Measurements from ENCODE around the gene RNF111. TPM values are rescaled to one million over a fixed set of nuclear protein-coding genes. Genes with fewer than 3 reads are reported as not detected.
"Not testable (repeated sequence)": the region's sequence is repeated elsewhere in the genome, so short reads cannot be mapped to it uniquely, and the experiment has no call there.

Gene RNF111
- total RNA-seq, 4 donors from 2014 or later = 16.1 to 93.1 (median 25.3) TPM

DNA sequence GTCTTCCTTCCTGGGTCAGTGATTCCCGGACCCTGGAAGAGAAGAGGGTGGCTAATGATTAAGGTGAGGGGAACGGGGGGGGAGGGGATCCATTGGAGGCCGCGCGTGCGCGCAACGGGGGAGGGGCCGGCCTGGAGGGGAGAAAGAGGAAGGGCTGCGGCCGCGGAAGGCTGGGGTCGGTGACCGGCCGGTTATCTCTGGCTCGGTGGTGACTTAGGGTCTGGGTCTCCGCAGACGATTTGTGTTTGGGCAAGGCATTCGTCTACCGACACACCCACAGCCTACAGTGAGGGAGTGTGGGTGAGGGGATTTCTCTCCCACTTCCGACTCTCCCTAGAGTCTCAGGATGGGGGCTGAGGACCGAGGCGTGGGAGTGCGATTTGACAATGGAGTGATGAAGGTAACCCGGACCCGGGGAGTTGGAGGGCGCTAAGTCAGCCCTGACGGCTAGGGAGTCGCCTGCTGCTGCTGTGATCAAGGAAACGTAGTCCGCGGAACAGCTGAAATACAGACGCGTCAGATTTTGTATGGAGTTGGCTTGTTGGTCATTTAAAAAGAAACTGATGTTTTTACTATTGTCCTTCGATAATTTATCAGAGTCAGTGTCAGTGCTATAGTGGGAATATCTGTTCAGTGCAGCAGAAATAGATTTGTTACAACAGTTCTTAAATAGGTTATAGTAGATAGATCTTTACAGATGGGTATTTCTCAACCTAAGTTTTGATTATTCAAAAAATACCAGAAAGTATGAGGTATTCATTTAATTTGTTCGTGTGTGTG is 733 bp downstream of the RNF111 start:
- Histone ChIP-seq H3K36me3 (no peaks in the 10 kb centered on the region), H3K27me3 (no peaks in the 10 kb centered on the region), H3K4me3 (peak overlapping the region; percentile 82 to 97 (median 83)), H3K27ac (peak overlapping the region; percentile 93 to 96 (median 94)), H3K9me3 (no peaks in the 10 kb centered on the region), H3K4me1 (peaks cover 3 to 32% (median 14%) of the 10 kb centered on the region in 4 donors)
- peak; percentile 76 for DNase-seq
- no peak for TF ChIP-seq POLR2A (IDR thresholded peaks at IDR 0.05)
- TF ChIP-seq, protein P1, sequence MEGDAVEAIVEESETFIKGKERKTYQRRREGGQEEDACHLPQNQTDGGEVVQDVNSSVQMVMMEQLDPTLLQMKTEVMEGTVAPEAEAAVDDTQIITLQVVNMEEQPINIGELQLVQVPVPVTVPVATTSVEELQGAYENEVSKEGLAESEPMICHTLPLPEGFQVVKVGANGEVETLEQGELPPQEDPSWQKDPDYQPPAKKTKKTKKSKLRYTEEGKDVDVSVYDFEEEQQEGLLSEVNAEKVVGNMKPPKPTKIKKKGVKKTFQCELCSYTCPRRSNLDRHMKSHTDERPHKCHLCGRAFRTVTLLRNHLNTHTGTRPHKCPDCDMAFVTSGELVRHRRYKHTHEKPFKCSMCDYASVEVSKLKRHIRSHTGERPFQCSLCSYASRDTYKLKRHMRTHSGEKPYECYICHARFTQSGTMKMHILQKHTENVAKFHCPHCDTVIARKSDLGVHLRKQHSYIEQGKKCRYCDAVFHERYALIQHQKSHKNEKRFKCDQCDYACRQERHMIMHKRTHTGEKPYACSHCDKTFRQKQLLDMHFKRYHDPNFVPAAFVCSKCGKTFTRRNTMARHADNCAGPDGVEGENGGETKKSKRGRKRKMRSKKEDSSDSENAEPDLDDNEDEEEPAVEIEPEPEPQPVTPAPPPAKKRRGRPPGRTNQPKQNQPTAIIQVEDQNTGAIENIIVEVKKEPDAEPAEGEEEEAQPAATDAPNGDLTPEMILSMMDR (IDR thresholded peaks at IDR 0.05) = no peak
- no peak for TF ChIP-seq POLR2AphosphoS5 (IDR thresholded peaks at IDR 0.05)
- TF ChIP-seq EP300 (IDR thresholded peaks at IDR 0.05; ENCODE audit: low read depth) = no peak
- intact Hi-C loops (cut with DNase I; ENCODE audit: low total_unique reads) = no loop called here
- 0 to 1% methylated on average over 2 to 35 of the region's 36 CpGs for WGBS, 2 donors (ENCODE audit: low coverage in 1 of 2)
- in situ Hi-C loops (cut with MboI; ENCODE audit: low pct_ligation_motif_present in 1 of 4, low pct_unique_long_range_greater_than_20kb in 1 of 4, low sequenced_read_pairs in 3 of 4) = loop anchor here in 1 of 4 donors (10.0 kb wide), 1 partner anchor 117 kb away; the partner anchor contains the start of gene CCNB2

DNA sequence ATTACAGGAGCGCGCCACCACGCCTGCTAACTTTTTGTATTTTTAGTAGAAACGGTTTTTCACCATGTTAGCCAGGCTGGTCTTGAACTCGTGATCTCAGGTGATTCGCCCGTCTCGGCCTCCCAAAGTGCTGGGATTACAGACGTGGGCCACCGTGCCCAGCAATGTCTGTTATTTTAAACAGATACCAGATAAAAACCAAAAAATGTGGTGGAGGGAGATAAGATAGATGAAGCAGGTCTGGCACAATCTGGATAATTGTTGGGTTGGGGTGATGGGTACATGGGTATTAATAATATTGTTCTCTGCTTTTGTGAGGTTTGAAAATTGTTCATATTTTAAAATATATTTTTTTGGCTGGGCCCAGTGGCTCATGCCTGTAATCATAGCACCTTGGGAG is 4.7 kb downstream of the RNF111 start:
- in situ Hi-C loops (cut with MboI; ENCODE audit: low pct_ligation_motif_present in 1 of 4, low pct_unique_long_range_greater_than_20kb in 1 of 4, low sequenced_read_pairs in 3 of 4) = no loop called here
- TF ChIP-seq POLR2A (IDR thresholded peaks at IDR 0.05) = no peak
- no peak for TF ChIP-seq EP300 (IDR thresholded peaks at IDR 0.05; ENCODE audit: low read depth)
- no peak for TF ChIP-seq POLR2AphosphoS5 (IDR thresholded peaks at IDR 0.05)
- TF ChIP-seq, protein P1 (IDR thresholded peaks at IDR 0.05) = no peak
- Histone ChIP-seq H3K36me3 (no peaks in the 10 kb centered on the region), H3K27me3 (no peaks in the 10 kb centered on the region), H3K4me3 (no peak overlapping the region), H3K9me3 (no peaks in the 10 kb centered on the region), H3K27ac (no peak overlapping the region), H3K4me1 (peaks cover 3 to 27% (median 14%) of the 10 kb centered on the region in 4 donors)
- DNase-seq = no peak
- 75 to 92% methylated on average over 8 to 10 of the region's 10 CpGs for WGBS, 2 donors (ENCODE audit: low coverage in 1 of 2)
- intact Hi-C loops (cut with DNase I; ENCODE audit: low total_unique reads) = no loop called here

DNA sequence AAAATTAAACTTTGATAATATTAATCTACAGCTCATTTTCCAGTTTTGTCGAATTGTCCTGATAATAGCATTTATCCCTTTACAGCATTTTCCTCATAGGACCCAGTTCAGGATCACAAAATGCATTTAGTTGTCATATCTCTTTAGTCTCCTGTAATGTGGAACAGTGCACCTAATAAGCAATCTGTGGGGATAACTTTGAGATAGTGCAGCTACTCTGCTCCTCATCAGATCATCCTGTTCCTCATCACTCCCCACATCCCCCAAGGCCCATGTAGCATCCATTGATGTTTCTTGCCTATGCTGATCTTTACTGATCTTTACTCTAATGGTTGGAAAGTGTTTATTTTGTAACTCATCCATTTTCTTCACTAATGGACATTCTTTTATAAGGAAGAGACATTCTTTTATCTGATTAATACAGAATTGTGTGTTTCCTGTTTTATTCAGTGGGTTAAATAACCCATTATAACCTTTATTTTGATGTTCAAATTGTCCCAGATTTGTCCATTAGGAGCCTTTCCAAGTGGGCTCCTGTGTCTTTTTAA is 7.5 kb downstream of the RNF111 start:
- H3K27me3 ChIP-seq = no peaks in the 10 kb centered on the region
- DNase-seq = no peak
- WGBS, 2 donors (ENCODE audit: low coverage in 1 of 2) = 75 to 92% methylated on average over 1 of the region's 1 CpG
- H3K27ac ChIP-seq = no peak overlapping the region
- H3K36me3 ChIP-seq = no peaks in the 10 kb centered on the region
- TF ChIP-seq POLR2A (IDR thresholded peaks at IDR 0.05) = no peak
- TF ChIP-seq, protein P1 (IDR thresholded peaks at IDR 0.05) = no peak
- TF ChIP-seq POLR2AphosphoS5 (IDR thresholded peaks at IDR 0.05) = no peak
- TF ChIP-seq EP300 (IDR thresholded peaks at IDR 0.05; ENCODE audit: low read depth) = no peak
- H3K4me1 ChIP-seq = peaks cover 0 to 14% (median 0%) of the 10 kb centered on the region in 4 donors
- no peaks in the 10 kb centered on the region for H3K9me3 ChIP-seq
- no peak overlapping the region for H3K4me3 ChIP-seq
- intact Hi-C loops (cut with DNase I; ENCODE audit: low total_unique reads) = no loop called here
- in situ Hi-C loops (cut with MboI; ENCODE audit: low pct_ligation_motif_present in 1 of 4, low pct_unique_long_range_greater_than_20kb in 1 of 4, low sequenced_read_pairs in 3 of 4) = no loop called here

DNA sequence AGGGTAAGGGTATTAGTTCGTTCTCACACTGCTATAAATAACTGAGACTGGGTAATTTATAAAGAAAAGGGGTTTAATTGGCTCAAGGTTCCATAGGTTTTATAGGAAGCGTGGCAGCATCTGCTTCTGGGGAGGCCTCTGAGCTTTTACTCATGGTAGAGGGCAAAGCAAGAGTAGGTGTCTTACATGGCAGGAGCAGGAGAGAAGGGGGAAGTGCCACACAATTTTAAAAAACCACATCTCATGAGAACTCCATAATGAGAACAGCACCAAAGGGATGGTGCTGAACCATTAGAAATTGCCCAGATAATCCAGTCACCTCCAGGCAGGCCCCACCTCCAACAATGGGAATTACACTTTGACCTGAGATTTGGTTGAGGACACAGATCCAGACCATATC is 12.2 kb downstream of the RNF111 start:
- WGBS, 2 donors (ENCODE audit: low coverage in 1 of 2) = 83 to 98% methylated on average over 2 of the region's 2 CpGs
- no peaks in the 10 kb centered on the region for H3K36me3 ChIP-seq
- H3K4me1 ChIP-seq = peaks cover 0 to 22% (median 0%) of the 10 kb centered on the region in 4 donors
- no peaks in the 10 kb centered on the region for H3K27me3 ChIP-seq
- H3K9me3 ChIP-seq = no peaks in the 10 kb centered on the region
- no peak for DNase-seq
- no peak for TF ChIP-seq EP300 (IDR thresholded peaks at IDR 0.05; ENCODE audit: low read depth)
- TF ChIP-seq, protein P1 (IDR thresholded peaks at IDR 0.05) = no peak
- no peak for TF ChIP-seq POLR2A (IDR thresholded peaks at IDR 0.05)
- TF ChIP-seq POLR2AphosphoS5 (IDR thresholded peaks at IDR 0.05) = no peak
- in situ Hi-C loops (cut with MboI; ENCODE audit: low pct_ligation_motif_present in 1 of 4, low pct_unique_long_range_greater_than_20kb in 1 of 4, low sequenced_read_pairs in 3 of 4) = no loop called here
- no peak overlapping the region for H3K27ac ChIP-seq
- H3K4me3 ChIP-seq = no peak overlapping the region
- intact Hi-C loops (cut with DNase I; ENCODE audit: low total_unique reads) = loop anchor here (5.0 kb wide), 1 partner anchor 1147 kb away; no protein-coding TSS in a partner anchor

DNA sequence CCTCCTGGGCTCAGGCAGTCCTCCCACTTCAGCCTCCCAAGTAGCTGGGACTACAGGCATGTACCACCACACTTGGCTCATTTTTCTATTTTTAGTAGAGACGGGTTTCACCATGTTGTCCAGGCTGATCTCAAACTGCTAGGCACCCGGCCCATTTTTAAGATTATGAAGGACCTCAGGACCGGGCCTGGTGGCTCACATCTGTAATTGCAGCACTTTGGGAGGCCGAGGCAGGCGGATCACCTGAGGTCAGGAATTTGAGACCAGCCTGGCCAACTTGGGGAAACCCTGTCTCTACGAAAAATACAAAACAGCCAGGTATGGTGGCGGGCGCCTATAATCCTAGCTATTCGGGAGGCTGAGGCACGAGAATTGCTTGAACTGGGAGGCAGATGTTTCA is 12.8 kb downstream of the RNF111 start:
- H3K27me3 ChIP-seq; in situ Hi-C loops (cut with MboI; ENCODE audit: low pct_ligation_motif_present in 1 of 4, low pct_unique_long_range_greater_than_20kb in 1 of 4, low sequenced_read_pairs in 3 of 4); H3K9me3 ChIP-seq; H3K36me3 ChIP-seq; H3K27ac ChIP-seq; H3K4me3 ChIP-seq; DNase-seq: not testable (repeated sequence)
- WGBS, 2 donors (ENCODE audit: low coverage in 1 of 2) = 99% methylated on average over 10 of the region's 10 CpGs; no CpG with 5 or more reads in 1 of the 2 donors
- intact Hi-C loops (cut with DNase I; ENCODE audit: low total_unique reads) = loop anchor here (5.0 kb wide), 1 partner anchor 1148 kb away; no protein-coding TSS in a partner anchor
- peaks cover 0 to 22% (median 0%) of the 10 kb centered on the region in 4 donors for H3K4me1 ChIP-seq
